K562 (cell line): ENCODE results near the gene ABHD16A. TPM values are rescaled to one million over a fixed set of nuclear protein-coding genes. Genes with fewer than 3 reads are reported as not detected.
A peak's percentile ranks its signal among the peaks of the same experiment; 100 is the strongest.

Experiments
- ATF2 ChIP-seq: sonication (generic); formaldehyde crosslinking; IDR thresholded peaks from 2 replicates; pipeline ENCODE4 v1.8.1; 2022; ENCODE audit warnings: missing genetic modification reagents
- CBX5 ChIP-seq: IDR thresholded peaks from 2 replicates; pipeline ENCODE4 v1.6.1; 2014; ENCODE audit warnings: low read depth, borderline replicate concordance
- CHD1 ChIP-seq: fragments of 200-600 bp; sonication (generic); IDR thresholded peaks from one replicate; pipeline ENCODE4 v1.6.1; 2012; ENCODE audit warnings: mild to moderate bottlenecking, moderate library complexity, low read length, inconsistent platforms
- E2F3 ChIP-seq: fragments of 250-450 bp; sonication (Bioruptor Pico); IDR thresholded peaks from 2 replicates; pipeline ENCODE4 v1.4.0; 2020; ENCODE audit warnings: mild to moderate bottlenecking
- ETV1 ChIP-seq: fragments of 450-650 bp; conservative IDR thresholded peaks from 2 replicates; pipeline ENCODE4 v1.6.1; 2016; ENCODE audit warnings: missing genetic modification characterization, control low read depth, low read depth, missing compliant biosample characterization
- GABPB1 ChIP-seq: sonication (generic); formaldehyde crosslinking; IDR thresholded peaks from 2 replicates; pipeline ENCODE4 v1.8.0; 2022; ENCODE audit warnings: mild to moderate bottlenecking, missing genetic modification reagents
- GTF2F1 ChIP-seq: IDR thresholded peaks from 2 replicates; pipeline ENCODE4 v1.6.1; 2011; ENCODE audit warnings: low read depth, low read length, improper control_type of control experiment
- HDAC8 ChIP-seq: fragments of 450-650 bp; IDR thresholded peaks from 2 replicates; pipeline ENCODE4 v1.6.1; 2016; ENCODE audit warnings: mild to moderate bottlenecking, missing genetic modification characterization, moderate library complexity, missing compliant biosample characterization
- ILK ChIP-seq: fragments of 450-650 bp; IDR thresholded peaks from 2 replicates; pipeline ENCODE4 v1.6.1; 2016; ENCODE audit warnings: missing genetic modification characterization, low read depth, mild to moderate bottlenecking, missing compliant biosample characterization, moderate library complexity, borderline replicate concordance
- MCM3 ChIP-seq: fragments of 450-650 bp; IDR thresholded peaks from 2 replicates; pipeline ENCODE4 v1.6.1; 2016
- MYNN ChIP-seq, 2 experiments: sonication (generic); formaldehyde crosslinking in 1 of 2; IDR thresholded peaks; 2 replicates each; pipeline versions ENCODE4 v1.5.0 to v1.6.1; 2016 to 2020; ENCODE audit warnings: antibody characterized with exemption in 1 of 2, missing genetic modification reagents in 1 of 2
- PHB ChIP-seq: fragments of 250-450 bp; sonication (Bioruptor Pico); IDR thresholded peaks from 2 replicates; pipeline ENCODE4 v1.5.0; 2021
- RBM22 ChIP-seq: fragments of 200-400 bp; formaldehyde crosslinking; IDR thresholded peaks from 2 replicates; pipeline ENCODE4 v1.6.1; 2018; ENCODE audit warnings: low read length, low read depth; ENCODE audit not compliant: poor library complexity, severe bottlenecking
- RNF219 ChIP-seq: fragments of 250-450 bp; sonication (Bioruptor Pico); IDR thresholded peaks from 2 replicates; pipeline ENCODE4 v1.5.0; 2022; ENCODE audit warnings: mild to moderate bottlenecking
- SRSF3 ChIP-seq: fragments of 200-400 bp; formaldehyde crosslinking; IDR thresholded peaks from 2 replicates; pipeline ENCODE4 v1.6.1; 2016; ENCODE audit warnings: mild to moderate bottlenecking, low read length, moderate library complexity; ENCODE audit not compliant: insufficient read depth
- TARDBP ChIP-seq: fragments of 450-650 bp; IDR thresholded peaks from 2 replicates; pipeline ENCODE4 v1.6.1; 2016
- THRB ChIP-seq: fragments of 450-650 bp; formaldehyde crosslinking; conservative IDR thresholded peaks from 2 replicates; pipeline ENCODE4 v1.4.0; 2022; ENCODE audit warnings: mild to moderate bottlenecking, missing genetic modification characterization
- YBX1 ChIP-seq: fragments of 450-650 bp; IDR thresholded peaks from 2 replicates; pipeline ENCODE4 v1.7.1; 2016; ENCODE audit warnings: mild to moderate bottlenecking
- ZBTB17 ChIP-seq: fragments of 450-650 bp; formaldehyde crosslinking; IDR thresholded peaks from 2 replicates; pipeline ENCODE4 v1.4.0; 2020; ENCODE audit warnings: mild to moderate bottlenecking
- ZBTB7A ChIP-seq: IDR thresholded peaks from 2 replicates; pipeline ENCODE4 v1.6.1; 2011; ENCODE audit warnings: low read depth, mild to moderate bottlenecking, low read length, moderate library complexity, borderline replicate concordance; ENCODE audit not compliant: control insufficient read depth
- ZFP91 ChIP-seq: sonication (generic); formaldehyde crosslinking; IDR thresholded peaks from 2 replicates; pipeline ENCODE4 v1.8.0; 2022; ENCODE audit warnings: mild to moderate bottlenecking, missing genetic modification reagents
- ZNF146 ChIP-seq: IDR thresholded peaks from one replicate; pipeline ENCODE4 v1.6.1; 2018; ENCODE audit warnings: missing compliant biosample characterization; ENCODE audit not compliant: unreplicated experiment
- ZNF79 ChIP-seq: fragments of 250-450 bp; sonication (Bioruptor Pico); IDR thresholded peaks from 2 replicates; pipeline ENCODE4 v1.4.0; 2020; ENCODE audit warnings: low read depth, mild to moderate bottlenecking, moderate library complexity
- polyA plus RNA-seq, 8 experiments: library from polyadenylated mRNA; depleted of rRNA in 4 of 8; stranded (reverse) in 5 of 8; unstranded in 3 of 8; fragments of >200 nt; fragmentation: Nextera tagmentation in 2 of 8; fragmentation: Illumina TruSeq in 1 of 8; extraction: Ambion mirVana in 2 of 8; extraction: Trizol in 1 of 8; gene quantifications; 2 replicates each; pipeline versions ENCODE4 v1.2.1 to v1.2.3, GENCODE V29; 2011 to 2014; ENCODE audit warnings: inconsistent platforms in 1 of 8, missing spikeins in 1 of 8
- total RNA-seq, 7 experiments: library from RNA; depleted of rRNA in 6 of 7; stranded (reverse); fragments of >200 nt in 6 of 7; fragmentation: Illumina TruSeq in 2 of 7; extraction: Trizol in 2 of 7; gene quantifications; 2 replicates each; pipeline versions ENCODE4 v1.2.1 to v1.2.3, GENCODE V29; 2011 to 2021; ENCODE audit warnings: low replicate concordance in 1 of 7

The ABHD16A gene
- total and polyA plus RNA-seq, 9 of the 15 experiments (the other 6 are each of a cell fraction or from before 2014, with no cell fraction given), result 25.8 to 120 (median 81.6) TPM

- TF ChIP-seq E2F3 (CRISPR knock-in tag), result peak; percentile 99
- peak; percentile 47; the same call in 1 of the 2 replicates for TF ChIP-seq GABPB1 (CRISPR knock-in tag)
- peak; percentile 70 for TF ChIP-seq ETV1 (tag)
- TF ChIP-seq ZBTB7A, result no peak
- TF ChIP-seq PHB, result no peak
- TF ChIP-seq ILK (tag), result no peak
- TF ChIP-seq HDAC8 (tag), result peak; percentile 81; the same call in 1 of the 2 replicates
- peak; percentile 2 for TF ChIP-seq RBM22
- no peak for TF ChIP-seq CBX5
- TF ChIP-seq GTF2F1, result peak; percentile 63; the same call in 1 of the 2 replicates
- TF ChIP-seq TARDBP, result no peak; the same call in 1 of the 2 replicates
- peak; percentile 87 for TF ChIP-seq ZFP91 (CRISPR knock-in tag)
- TF ChIP-seq MYNN (IDR thresholded peaks at IDR 0.05), result no peak; the same call in 1 of the 2 replicates
- TF ChIP-seq MYNN (CRISPR knock-in tag; IDR thresholded peaks at IDR 0.05), result no peak
- no peak for TF ChIP-seq MCM3
- peak; percentile 86 for TF ChIP-seq THRB (CRISPR knock-in tag)
- TF ChIP-seq RNF219 (CRISPR knock-in tag), result no peak
- no peak for TF ChIP-seq ZNF79
- TF ChIP-seq CHD1, result peak; percentile 97
- TF ChIP-seq ZBTB17 (CRISPR knock-in tag), result no peak; the same call in 1 of the 2 replicates
- no peak for TF ChIP-seq ATF2 (CRISPR knock-in tag)
- TF ChIP-seq SRSF3, result peak; percentile 95; the same call in 1 of the 2 replicates
- no peak for TF ChIP-seq YBX1
- TF ChIP-seq ZNF146, result no peak
Observed at GRCh38 chr6:31664790-31665500, 38.2 kb downstream of the ABHD16A start, which contains the start of gene GPANK1 (continued).
